Left ventricle myocardium superior (tissue), 1 donor: Measurements from ENCODE around the gene SLC45A2. TPM values are rescaled to one million over a fixed set of nuclear protein-coding genes. Genes with fewer than 3 reads are reported as not detected.
"Not testable (repeated sequence)": the region's sequence is repeated elsewhere in the genome, so short reads cannot be mapped to it uniquely, and the experiment has no call there.

Source experiments
- ATAC-seq: fragments of 200-7000 bp; cut with Tn5 transposase; one replicate; pipeline ENCODE4 v1.9.1; 2020; ENCODE audit warnings: mild to moderate bottlenecking, moderate library complexity
- DNase-seq: peaks from one replicate; pipeline ENCODE4 v3.0.0-alpha.2; 2020
- intact Hi-C: fragments of 100-400 bp; cut with micrococcal nuclease; formaldehyde crosslinking; loops from one replicate; pipeline ENCODE4 v1.11.0; 2022
- total RNA-seq: library from RNA; stranded (reverse); fragmentation: NEBNext Ultra II Directional; extraction: Animal tissue kit (Norgen Biotek cat#: 25700); gene quantifications from one replicate; pipeline ENCODE4 v1.2.1, GENCODE V29; 2021
- donor health status: DM: no; HTN: yes; CAD: no; lungs with severe emphysema.

SLC45A2 gene
- total RNA-seq, 1 donor from 2014 or later = not detected

- DNase-seq (no peak), ATAC-seq (no peak)
- intact Hi-C loops = loop anchor here (10.0 kb wide), 1 partner anchor 544 kb away; no protein-coding TSS in a partner anchor
Measured at GRCh38 chr5:33978306-33978705, 6.2 kb downstream of the SLC45A2 start.

GRCh38 chr5:33976307-33976706, 8.2 kb downstream of the SLC45A2 start:
- no peak for ATAC-seq
- intact Hi-C loops = loop anchor here (10.0 kb wide), 1 partner anchor 542 kb away; no protein-coding TSS in a partner anchor
- no peak for DNase-seq

GRCh38 chr5:33975852-33976251, 8.6 kb downstream of the SLC45A2 start:
- peak; percentile 15 for ATAC-seq

GRCh38 chr5:33973271-33973670, 11.2 kb downstream of the SLC45A2 start:
- ATAC-seq = no peak
- intact Hi-C loops = loop anchor here (10.0 kb wide), 1 partner anchor 538 kb away; no protein-coding TSS in a partner anchor

More at GRCh38 chr5:33975852-33976251, 8.6 kb downstream of the SLC45A2 start:
- intact Hi-C loops = loop anchor here (10.0 kb wide), 1 partner anchor 541 kb away; no protein-coding TSS in a partner anchor
- DNase-seq = no peak

GRCh38 chr5:33969572-33970452, 14.7 kb downstream of the SLC45A2 start:
- DNase-seq (no peak), ATAC-seq (peak; percentile 79)
- intact Hi-C loops = loop anchor here (10.0 kb wide), 1 partner anchor 535 kb away; no protein-coding TSS in a partner anchor

More at GRCh38 chr5:33973271-33973670, 11.2 kb downstream of the SLC45A2 start:
- DNase-seq = no peak

GRCh38 chr5:33968211-33969005, 16.1 kb downstream of the SLC45A2 start:
- intact Hi-C loops = no loop called here
- ATAC-seq = peak; percentile 66
- DNase-seq = no peak

GRCh38 chr5:33966805-33967204, 17.7 kb downstream of the SLC45A2 start:
- ATAC-seq (no peak), DNase-seq (no peak)
- intact Hi-C loops = no loop called here

- ATAC-seq = no peak
- intact Hi-C loops = no loop called here
- DNase-seq = no peak
Measured at GRCh38 chr5:33964132-33964700, 20.3 kb downstream of the SLC45A2 start.

- no peak for DNase-seq
- intact Hi-C loops = no loop called here
- ATAC-seq = no peak
Measured at GRCh38 chr5:33958176-33958575, 26.3 kb downstream of the SLC45A2 start.

GRCh38 chr5:33957577-33958150, 26.8 kb downstream of the SLC45A2 start:
- ATAC-seq (no peak), DNase-seq (no peak)
- intact Hi-C loops = no loop called here

GRCh38 chr5:33952175-33952574, 32.3 kb downstream of the SLC45A2 start:
- DNase-seq, intact Hi-C loops, ATAC-seq: not testable (repeated sequence)

GRCh38 chr5:33944543-33945132, 39.9 kb downstream of the SLC45A2 start:
- ATAC-seq (no peak), DNase-seq (no peak)
- intact Hi-C loops = no loop called here

GRCh38 chr5:33941090-33941489, 43.4 kb downstream of the SLC45A2 start:
- no peak for ATAC-seq
- no peak for DNase-seq
- intact Hi-C loops = no loop called here

- ATAC-seq = no peak
- intact Hi-C loops = loop anchor here (10.0 kb wide), 1 partner anchor 505 kb away; no protein-coding TSS in a partner anchor
- no peak for DNase-seq
Measured at GRCh38 chr5:33939556-33940262, 44.8 kb downstream of the SLC45A2 start.

- DNase-seq = no peak
- intact Hi-C loops = loop anchor here (10.0 kb wide), 1 partner anchor 504 kb away; no protein-coding TSS in a partner anchor
Measured at GRCh38 chr5:33938881-33939280, 45.6 kb downstream of the SLC45A2 start.

GRCh38 chr5:33938507-33938796, 46.0 kb downstream of the SLC45A2 start:
- intact Hi-C loops = loop anchor here (10.0 kb wide), 1 partner anchor 504 kb away; no protein-coding TSS in a partner anchor
- no peak for DNase-seq
- no peak for ATAC-seq

More at GRCh38 chr5:33938881-33939280, 45.6 kb downstream of the SLC45A2 start:
- no peak for ATAC-seq

GRCh38 chr5:33937707-33938506, 46.6 kb downstream of the SLC45A2 start:
- DNase-seq (no peak), ATAC-seq (no peak)
- intact Hi-C loops = loop anchor here (10.0 kb wide), 1 partner anchor 503 kb away; no protein-coding TSS in a partner anchor
